Hematopoietic multipotent progenitor cell treated with erythropoietin and hydrocortisone succinate and interleukin-3 and kit ligand, for 8 days (in vitro differentiated cells): ENCODE results near the gene ATP5PO.
"Not testable (repeated sequence)": the region's sequence is repeated elsewhere in the genome, so short reads cannot be mapped to it uniquely, and the experiment has no call there.

Experiments used
- DNase-seq: peaks from one replicate; pipeline ENCODE4 v3.0.0-alpha.2; 2015

Gene ATP5PO

DNA sequence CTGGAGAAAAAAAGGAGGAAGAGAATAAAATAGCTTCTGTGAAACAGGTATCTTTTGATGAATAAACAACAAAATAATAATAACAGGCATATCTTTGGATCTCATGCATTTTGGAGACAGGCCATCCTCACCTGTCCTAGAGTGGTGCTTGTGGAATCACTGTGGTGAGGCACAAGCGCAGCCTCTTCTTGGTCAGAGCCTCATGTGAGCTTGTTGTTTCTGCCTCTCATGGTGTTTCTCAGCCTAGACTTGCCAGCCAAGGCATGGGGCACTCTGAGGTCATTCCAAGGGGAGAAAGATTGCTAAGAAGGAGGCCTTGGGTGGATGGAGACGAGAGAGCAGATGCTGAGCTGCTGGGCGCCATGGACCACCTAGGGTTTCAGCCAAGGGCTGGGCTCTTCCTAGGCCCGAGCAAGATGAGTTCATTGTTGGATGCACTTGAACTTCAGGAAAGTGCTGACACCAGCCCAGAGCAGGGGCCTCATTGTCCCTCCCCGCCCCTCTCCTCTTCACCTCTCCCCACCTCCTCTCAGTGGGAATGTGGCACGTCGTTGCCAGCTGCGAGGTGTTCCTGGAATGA, 49.5 kb downstream of the ATP5PO start:
- DNase-seq: no peak

DNA sequence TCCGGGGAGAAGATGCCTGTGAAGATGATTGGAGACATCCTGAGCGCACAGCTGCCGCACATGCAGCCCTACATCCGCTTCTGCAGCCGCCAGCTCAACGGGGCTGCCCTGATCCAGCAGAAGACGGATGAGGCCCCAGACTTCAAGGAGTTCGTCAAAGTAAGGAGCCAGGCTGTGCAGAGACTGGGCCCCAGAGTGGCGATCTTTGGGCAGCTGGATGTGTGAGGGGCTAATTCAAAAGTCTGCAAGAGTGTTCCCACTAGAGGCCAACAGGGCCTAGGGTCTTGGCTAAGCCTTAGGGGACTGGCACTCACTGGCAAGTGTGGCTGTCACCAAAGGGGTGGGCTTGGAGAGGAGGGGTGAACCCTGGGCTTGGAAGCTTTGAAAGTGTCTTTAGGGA, 50.4 kb downstream of the ATP5PO start:
- no peak for DNase-seq

DNA sequence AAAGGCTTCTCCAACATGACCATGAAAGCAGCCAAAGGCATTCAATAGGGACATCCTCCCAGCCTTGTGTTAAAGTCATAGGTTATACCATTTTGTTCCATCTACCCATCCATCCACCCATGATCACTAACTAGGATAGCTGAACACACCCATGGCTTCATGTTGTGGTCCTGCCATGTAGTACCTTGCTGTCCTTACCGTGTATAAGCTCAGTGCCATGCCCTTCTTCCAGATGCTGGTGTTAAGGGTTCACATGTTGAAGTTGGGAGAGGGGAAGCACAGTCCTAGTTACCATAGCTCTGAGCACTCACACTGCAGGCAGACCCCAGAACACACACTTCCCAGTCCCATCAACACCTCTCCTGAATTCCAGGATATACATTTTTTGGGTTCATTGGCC, 51.5 kb downstream of the ATP5PO start:
- DNase-seq: no peak

DNA sequence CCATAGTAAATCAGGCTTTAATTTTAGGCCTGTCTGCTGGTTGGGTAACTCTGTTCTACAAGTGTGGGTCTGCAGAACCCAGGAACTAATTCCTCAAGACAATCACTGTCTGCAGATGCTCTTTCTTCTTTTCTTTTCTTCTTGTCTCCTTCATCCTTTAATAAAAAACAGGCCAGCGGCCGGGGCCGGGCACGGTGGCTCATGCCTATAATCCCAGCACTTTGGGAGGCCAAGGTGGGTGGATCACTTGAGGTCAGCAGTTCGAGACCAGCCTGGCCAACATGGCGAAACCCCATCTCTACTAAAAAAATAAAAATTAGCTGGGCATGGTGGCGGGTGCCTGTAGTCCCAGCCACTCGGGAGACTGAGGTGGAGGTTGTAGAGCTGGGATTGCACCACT, 52.4 kb downstream of the ATP5PO start:
- DNase-seq: not testable (repeated sequence)

DNA sequence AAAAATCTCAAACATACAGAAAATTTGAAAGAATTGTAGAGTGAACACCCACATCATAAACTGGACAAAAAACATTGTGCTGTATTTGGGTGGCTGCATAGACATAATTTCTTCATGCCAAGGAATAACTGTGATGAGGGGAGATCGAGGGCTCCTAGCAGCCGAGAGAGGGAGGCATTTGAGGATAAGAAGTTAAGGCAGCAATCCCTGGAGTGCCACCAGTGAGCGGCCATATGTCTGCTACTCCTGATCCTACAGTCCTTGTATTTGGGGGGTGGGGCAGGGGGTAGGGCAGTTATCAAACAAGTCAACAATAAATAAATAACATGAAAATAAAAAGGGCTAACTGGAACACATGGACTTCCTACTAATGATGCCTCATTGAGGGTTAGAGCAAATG, 54.5 kb downstream of the ATP5PO start:
- no peak for DNase-seq

DNA sequence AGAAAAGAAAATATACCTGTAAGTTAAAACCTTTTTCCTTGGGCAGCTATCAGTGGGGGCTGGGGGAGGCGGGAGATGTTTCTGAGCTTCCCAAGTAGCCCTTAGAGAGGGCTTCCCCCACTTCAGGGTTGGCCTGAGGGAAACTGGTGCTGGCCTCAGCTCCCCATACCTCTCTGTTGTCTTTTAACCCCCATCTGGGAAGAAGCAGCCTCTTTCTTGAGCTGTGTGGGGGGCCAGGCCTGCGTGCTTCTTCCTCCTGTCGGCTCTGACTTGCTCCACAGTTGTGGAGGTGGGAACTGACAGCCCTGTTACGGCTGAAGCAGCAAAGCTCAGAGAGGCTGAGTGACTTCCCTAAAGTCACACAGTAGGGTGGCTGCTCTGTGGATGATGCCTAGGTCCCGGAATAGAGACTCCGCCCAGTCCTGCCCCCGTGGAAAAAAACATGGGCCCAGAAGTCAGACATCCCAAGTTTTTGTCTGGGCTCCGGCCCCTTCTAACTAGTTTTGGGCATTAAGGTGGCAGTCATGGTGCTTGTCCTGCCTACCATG, 55.2 kb downstream of the ATP5PO start:
- no peak for DNase-seq

DNA sequence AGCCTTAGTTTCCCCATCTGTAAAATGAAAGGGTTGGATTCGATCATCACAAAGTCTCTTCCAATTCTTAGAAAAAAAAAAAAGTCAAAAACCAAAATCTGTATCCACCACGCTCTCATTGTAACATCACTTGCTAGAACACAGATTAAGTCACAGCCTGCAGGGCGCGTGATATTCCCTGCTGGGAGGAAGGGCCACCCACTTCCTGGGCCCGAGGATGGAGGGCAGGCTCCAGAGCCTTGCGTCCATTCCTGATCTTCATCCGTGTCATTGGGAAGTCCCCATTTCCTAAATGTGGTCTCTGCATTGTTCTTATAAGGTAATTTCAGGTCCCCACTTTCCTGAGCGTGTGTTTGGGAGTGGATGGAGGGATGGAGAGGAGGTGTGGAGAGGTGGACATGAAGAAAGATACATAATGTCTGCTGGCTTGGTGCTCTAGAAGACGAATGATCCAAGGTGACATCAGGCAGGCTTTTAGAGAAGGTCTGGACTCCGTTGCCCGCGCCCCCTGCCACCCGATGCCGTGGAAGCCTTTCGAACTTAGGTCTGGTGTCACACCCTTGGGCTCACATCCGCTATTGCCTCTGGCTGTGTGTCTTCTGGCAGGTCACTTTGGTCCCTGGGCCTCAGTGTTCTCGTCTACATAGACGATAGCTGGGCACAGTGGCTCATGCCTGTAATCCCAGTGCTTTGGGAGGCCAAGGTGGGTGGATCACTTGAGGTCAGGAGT, 56.1 kb downstream of the ATP5PO start:
- DNase-seq: no peak

DNA sequence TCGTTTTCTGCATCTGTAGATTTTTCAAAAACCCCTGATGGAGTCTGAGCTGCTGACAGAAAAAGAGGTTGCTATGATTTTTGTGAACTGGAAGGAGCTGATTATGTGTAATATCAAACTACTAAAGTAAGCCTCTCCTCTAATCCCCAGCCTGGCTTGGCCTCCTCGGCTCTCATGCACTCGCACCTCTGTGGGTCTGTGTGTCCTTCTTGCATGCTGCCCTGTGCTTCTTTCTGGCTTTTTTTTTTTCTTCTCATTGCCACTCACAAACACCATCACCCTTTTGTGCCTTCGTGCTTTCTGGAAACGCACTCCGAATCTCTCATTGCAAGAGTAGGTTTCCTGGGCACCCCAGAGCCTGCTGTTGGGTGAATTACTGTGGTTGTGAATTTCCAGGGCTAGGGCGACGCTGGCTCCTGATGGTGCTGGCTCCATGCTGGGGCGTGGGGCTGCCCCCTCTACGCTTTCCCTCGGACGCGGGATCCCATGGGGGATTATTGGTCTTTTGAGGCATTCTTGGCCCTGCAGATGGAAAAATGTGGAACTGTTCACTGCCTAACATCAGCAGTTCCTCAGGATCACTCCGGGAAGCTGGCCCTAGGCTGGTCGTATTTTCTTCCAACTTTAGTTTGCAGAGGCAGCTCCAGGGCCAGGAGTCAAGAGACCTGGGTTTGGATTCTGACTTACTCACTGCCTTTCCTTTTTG, 56.8 kb downstream of the ATP5PO start:
- DNase-seq: no peak

DNA sequence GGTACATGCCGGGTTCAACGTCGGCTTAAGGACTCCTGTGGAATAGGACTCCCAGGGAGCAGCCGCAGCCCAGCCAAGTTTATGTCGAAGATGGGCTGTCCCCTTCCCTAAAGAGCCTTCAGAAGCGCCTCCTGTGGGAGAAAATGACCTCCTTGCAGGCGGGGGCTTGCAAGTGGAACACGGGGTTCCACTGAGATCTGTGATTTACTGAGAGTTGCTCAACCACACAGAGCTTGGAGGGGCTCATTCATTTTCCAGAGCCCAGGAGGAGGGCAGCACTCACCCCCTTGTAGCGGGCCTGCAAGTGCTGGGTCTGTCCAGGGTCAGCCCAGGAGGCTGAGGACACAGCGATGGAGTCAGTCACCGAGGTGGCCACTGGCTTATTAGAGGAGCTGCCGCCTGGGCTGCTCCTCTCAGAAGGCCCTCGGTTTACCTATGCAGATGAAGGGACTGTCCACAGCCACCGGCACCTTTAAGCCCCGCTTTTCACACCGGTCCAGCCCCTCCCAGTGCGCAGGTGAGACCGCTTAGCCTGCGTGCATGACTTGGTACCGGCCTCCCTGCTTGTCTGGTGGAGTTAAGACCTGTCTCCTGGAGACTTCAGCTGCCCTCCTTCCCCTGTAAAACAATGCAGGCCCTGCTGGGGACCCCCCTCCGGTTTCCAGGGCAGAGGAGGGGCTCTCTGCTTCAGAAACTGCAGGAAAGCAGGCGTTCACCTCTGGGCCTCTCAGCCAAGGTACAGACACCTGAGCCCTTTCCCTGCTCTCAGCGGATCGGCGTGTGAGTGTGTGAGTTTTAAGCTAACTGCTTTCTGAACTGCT, 57.5 kb downstream of the ATP5PO start:
- DNase-seq: no peak

DNA sequence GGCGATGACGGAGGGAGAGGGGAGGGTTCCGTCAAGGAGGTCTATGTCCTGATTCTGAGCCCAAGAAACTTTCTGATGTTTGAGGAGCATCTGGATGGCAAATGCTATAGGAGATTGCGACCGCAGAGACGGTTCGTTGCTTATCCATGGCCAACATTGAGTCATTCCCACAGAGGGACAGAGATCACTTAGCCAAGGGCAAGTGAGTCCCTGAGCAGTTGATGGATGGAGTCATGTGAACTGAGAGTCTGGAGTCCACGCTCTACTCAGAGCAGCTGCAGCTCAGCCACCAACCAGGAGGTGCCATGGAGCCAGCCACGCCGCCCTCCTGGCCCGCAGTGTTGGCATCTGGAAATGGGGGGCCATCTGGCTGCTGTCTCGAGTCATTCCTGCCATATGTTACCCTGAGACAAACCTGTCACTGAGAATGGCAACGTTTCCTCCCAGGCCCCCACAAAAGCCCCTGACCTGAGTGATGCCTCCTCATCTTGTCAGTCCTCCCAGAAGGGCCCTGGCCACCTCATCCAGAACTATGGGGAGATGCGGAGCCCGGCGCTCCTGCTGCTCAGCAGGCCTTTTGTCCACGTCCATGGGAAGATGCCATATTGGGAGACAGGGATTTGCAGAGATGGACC, 58.6 kb downstream of the ATP5PO start:
- no peak for DNase-seq

DNA sequence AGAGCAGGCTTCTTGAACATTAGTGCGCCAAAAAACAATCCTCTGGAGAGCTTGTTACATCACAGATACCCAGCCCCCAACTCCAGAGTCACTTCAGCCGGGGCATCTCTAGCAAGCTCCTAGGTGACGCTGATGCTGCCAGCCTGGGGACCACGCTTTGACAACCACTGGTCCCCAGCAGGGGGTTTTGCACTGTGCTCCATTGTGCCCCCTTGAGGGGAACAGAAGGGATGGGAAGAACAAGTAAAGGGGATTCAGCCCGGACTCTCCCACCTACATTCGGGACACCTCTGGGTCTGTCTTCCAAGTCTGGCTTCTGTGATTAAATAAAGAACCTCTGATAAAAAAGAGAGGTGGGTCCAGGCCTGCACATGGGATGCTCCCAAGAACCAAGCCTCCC, 60.4 kb downstream of the ATP5PO start:
- peak; percentile 17 for DNase-seq

DNA sequence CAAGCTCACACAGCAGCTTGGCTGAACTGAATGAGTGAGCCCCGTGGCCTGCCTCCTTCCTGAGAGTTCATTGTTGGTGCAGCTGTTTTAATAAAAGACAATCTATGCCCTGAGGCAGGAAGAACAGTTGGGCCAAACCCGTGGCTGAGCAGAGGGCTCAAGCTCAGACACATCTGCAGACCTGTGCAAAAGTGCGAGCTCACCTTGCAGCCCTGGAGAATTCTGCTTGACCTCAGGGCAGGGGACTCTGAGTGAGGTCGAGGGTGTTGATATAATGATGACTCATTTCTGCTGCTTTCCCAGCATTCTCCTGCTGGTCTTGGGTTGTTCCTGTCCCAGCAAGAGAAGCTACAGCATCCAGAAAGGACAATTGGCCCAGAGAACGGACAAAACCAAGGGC, 61.0 kb downstream of the ATP5PO start:
- DNase-seq: no peak
